Activated T-helper 1 cell treated with Interleukin-2 at 50 U/mL for 16 hours (primary cell): Measurements from ENCODE around the gene THAP9.
"Not testable (repeated sequence)": the region's sequence is repeated elsewhere in the genome, so short reads cannot be mapped to it uniquely, and the experiment has no call there.

ENCODE experiments used
- DNase-seq: peaks from one replicate; pipeline ENCODE4 v3.0.0-alpha.2; 2020; ENCODE audit warnings: low read depth

THAP9 gene

DNA sequence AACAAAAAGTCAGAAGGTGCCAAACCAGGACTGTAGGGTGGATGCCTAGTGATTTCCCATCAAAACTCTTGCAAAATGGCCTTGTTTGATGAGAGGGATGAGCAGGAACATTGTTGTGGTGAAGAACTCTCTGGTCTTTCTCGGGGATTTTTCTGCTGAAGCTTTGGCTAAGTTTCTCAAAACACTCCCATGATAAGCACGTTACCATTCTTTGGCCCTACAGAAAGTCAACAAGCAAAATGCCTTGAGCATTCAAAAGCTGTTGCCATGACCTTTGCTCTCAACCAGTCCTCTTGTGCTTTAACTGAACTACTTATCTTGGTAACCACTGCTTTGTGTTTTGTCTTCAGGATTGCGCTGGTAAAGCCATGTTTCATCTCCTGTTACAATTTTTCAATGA, 6.6 kb upstream of the THAP9 start:
- DNase-seq: no peak

DNA sequence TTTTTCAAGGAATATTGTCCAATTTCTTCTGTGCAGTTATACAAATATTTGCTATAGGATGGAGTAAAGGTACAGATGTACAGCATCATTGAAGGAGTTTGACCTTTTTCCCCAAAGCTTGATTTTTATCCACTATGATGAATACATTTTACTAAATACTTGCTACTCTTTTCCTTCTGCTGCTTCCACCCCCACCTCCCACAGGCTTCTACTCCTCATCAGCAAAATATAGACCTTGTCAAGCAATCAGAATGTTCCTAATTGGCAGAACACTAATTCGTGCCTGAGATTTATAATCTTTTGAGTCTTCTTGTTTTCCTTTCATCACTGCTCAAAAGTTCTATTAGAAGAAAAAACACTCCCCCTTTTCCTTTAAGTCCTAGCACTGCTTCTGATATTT, 3.8 kb upstream of the THAP9 start:
- DNase-seq: no peak

DNA sequence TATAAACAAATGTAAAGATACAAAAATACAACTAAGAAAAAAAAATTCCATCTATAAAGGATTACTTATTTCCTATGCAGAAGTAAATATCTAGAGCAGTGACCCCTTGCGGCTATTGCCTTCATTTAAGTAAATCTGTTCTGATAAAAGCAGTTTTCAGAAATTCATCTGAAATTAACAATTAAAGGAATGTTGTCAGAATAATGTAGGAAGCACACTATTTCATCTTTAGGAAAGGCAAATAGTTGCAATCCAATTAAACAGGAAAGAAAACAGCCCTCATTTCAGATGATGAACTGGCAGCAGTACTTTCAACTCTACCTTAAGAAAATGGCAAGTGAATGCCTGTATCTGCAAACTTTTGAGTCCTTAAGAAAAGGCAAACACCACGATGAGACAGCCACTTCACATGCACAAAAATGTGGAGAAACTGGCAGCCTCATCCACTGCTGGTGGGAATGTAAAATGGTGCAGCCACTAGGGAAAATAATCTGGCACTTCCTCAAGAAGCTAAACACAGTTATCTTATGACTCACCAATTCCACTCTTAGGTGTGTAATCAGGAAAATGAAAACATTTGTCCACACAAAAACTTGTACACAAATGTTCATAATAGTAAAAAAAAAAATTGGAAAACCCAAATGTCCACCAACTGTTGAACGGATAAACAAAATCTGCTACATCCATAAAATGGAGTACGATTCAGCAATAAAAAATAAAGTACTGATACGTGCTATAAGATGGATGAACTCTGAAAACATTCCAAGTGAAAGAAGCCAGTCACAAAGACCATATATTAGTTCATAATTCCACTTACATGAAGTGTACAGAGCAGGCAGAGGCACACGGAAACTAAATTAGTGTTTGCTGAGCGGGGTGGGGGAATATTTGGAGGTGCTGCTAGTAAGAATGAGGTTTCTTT, 2.0 kb upstream of the THAP9 start:
- DNase-seq: no peak

DNA sequence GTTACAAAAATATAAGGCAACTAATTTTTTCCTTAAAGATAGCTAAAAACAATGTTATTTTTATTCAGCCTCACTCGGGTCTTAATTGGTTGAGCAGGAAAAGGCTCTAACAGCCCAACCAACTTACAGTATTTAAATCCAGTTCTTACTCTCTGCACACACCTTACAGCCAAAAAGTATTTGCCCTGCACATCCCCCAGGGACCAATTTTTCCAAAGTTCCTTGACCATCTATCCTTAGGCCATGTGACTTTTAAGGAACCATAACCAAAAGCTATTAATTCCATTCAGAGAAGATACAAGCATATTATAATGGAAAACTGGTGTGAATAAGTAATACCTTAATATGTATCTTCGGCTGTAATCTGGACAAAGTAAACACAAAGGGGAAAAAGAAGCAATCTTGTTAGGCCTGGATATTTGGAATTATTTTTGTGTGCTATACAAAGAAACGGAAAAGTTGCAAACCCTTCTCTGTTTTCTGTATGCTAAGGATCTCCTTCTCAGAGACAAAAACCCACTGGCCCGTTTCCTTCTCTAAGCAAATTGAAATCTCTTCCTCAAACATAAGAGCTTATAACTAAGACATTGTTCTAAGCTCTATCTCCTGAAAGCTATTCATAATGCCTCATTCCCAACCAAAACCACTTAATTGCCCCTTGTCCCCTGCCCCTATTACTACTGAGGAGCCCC, 1.0 kb upstream of the THAP9 start:
- no peak for DNase-seq

DNA sequence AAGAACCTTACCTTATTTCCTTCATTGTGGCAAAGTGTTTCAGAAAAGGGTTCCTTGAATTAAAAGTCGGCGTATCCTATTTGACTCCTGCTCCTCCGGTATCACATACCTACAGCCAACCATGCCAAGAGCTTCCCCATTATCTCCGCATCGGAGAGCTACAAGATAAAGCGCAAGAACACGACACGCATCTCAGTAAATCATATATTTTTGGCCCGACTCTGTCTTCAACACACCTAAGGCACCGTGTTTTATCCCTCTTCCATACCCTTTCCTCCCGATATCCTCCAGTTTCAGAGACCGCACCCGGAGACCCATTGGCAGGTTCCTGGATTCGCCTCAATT, 497 bp upstream of the THAP9 start:
- DNase-seq: no peak

DNA sequence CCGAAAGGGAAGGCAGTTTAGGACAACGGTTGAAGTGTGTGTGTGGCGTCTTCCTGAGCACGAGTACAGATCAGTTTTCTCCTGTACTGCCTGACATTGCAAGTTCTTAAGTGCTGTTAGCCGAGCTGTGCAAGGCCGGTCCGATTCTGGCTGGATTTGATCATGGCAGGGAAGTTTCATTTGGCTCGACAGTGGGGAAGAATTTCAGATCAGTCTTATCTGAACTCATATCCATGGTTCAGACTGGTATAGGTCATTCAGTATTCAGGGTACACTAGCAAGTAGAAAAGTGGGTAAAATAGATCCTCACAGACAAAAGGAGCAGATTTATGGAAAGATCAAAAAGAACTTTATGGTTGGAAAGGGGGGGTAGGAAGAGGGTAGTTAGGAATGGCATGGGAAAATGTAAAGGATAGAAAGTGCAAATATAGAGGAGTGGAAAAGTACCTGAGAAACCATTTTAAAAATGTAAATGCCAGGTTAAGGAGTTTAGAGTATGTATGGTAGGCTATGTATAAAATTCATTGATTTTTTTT, 716 bp downstream of the THAP9 start:
- DNase-seq: no peak

DNA sequence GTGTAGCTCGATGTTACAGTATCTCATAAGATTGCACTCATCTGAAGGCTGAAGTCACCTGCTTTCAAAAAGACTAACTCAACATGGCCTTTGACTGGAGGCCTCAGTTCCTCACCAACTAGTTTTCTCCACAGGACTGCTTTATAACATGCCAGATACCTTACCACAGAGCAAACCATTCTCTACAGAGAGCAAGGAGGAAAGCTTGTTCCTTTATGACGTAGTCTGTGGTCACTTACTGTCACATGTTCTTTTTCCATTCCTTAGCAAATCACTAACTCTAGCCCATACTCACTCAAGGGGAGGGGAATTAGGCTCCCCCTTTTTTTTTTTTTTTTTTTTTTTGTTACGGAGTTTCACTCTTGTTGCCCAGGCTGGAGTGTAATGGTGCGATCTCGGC, 3.2 kb downstream of the THAP9 start:
- no peak for DNase-seq

DNA sequence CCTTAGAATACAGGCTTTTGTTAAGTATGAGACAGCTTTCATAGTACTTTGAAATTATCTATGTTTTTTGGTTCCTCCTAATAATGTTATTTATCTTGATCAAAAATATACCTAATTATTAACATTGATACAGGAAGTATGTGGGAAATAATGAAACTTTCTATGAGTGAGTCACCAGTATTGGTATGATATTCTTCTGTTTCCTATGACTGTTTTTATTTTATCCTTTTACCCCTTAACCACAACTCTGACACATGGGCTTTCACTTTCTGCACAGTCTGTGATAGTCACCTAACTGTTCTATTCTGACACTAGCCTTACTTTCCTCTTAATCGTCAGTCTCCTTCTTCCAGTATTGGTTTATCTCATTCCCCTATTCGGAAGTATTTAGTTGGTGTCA, 4.7 kb downstream of the THAP9 start:
- DNase-seq: no peak

DNA sequence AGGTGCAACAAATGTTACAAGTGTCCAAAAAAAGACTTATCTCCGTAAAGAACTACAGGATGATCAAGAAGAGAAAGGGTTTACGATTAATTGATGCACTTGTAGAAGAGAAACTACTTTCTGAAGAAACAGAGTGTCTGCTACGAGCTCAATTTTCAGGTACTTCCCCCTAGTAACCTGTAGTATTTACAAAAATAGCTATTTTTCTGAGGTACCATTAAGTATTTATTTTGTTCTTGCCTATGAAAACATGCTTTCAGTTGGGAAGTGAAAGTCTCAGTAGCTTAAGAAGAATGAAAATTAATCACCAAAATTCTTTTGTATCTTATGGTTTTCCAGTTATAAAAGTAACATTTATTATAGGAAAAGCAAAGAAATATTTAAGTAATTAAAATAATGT, 5.9 kb downstream of the THAP9 start:
- DNase-seq: no peak

DNA sequence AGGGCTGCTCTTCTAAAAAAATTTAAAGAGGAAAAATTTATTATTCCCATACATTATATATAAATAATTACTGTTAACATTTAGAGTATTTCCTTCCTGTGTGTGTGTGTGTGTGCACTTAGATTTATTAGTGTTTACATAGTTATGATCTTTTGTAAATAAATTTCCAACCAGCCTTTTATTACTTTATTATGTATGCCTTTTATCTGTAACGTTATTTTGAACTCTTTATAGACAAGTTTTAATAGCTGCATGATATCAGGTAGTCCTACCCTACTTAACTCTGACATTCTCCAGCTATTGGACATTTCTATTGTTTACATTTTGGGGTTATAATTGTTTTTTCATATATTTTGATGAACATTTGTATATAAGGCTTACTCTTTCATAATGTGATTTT, 8.8 kb downstream of the THAP9 start:
- DNase-seq: no peak

DNA sequence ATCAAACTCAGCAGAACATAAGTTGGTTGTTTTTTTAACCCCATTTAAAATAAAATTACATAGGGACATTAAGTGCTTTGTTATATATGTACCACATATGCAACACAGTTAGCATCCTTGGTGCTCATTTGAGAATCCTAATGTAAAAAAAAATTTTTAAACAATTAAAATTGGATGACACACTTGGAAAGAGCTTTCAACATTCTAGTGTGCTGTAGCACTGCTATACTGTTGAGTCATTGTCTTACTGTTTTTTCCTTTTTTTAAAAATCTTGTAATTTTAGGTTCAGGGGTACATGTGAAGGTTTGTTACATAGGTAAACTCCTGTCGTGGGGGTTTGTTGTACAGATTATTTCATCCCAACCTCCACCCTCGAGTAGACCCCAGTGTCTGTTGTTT, 12.8 kb downstream of the THAP9 start:
- DNase-seq: no peak

DNA sequence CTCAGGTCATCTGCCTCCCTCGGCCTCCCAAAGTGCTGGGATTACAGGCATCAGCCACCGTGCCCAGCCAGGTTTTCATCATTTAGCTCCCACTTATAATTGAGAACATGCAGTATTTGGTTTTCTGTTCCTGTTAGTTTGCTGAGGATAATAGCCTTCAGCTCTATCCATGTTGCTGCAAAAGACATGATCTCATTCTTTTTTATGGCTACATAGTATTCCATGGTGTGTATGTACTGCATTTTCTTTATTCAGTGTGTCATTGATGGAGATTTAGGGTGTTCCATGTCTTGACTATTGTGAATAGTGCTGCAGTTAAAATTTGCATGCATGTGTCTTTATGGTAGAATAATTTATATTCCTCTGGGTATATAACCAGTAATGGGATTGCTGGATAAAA, 13.4 kb downstream of the THAP9 start:
- not testable (repeated sequence) for DNase-seq

DNA sequence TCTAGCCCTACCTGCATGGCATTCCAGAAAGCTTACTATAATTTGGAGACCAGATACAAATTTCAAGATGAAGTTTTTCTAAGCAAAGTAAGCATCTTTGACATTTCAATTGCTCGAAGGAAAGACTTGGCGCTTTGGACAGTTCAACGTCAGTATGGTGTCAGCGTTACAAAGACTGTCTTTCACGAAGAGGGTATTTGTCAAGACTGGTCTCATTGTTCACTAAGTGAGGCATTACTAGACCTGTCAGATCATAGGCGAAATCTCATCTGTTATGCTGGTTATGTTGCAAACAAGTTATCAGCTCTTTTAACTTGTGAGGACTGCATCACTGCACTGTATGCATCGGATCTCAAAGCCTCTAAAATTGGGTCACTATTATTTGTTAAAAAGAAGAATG, 17.6 kb downstream of the THAP9 start:
- no peak for DNase-seq

DNA sequence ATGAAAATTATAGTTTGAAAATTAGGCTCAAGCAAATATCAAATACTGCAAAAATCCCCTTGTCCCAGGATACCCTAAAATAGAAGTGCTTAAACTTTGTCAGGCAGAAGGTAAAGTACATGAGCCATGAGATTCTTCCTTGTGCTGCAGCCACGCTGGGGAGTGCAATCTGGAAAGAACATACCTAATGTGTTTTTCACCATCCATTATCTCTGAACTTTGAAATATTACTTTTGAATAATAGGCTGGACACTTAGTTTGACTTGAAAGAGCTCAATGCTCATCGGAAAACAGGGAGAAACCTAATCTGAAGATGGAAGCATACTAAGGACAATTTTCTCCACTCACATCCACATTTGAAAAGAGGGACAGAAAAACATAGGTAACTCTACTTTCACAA, 18.9 kb downstream of the THAP9 start:
- no peak for DNase-seq

DNA sequence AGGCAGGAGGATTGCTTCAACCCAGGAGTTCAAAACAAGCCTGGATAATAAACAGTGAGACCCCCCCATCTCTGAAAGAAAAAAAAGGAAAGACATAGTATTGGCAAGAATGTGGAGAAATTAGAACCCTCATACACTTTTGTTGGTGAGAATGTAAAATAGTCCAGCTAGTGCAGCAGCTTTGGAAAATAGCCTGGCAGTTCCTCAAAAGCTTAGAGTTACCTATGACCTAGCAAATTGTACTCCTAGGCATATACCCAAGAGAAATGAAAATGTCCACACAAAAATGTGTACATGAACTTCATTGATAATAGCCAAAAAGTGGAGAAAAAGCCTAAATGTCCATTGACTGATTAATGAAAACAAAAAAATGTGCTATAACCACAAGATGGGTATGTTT, 21.3 kb downstream of the THAP9 start:
- no peak for DNase-seq

DNA sequence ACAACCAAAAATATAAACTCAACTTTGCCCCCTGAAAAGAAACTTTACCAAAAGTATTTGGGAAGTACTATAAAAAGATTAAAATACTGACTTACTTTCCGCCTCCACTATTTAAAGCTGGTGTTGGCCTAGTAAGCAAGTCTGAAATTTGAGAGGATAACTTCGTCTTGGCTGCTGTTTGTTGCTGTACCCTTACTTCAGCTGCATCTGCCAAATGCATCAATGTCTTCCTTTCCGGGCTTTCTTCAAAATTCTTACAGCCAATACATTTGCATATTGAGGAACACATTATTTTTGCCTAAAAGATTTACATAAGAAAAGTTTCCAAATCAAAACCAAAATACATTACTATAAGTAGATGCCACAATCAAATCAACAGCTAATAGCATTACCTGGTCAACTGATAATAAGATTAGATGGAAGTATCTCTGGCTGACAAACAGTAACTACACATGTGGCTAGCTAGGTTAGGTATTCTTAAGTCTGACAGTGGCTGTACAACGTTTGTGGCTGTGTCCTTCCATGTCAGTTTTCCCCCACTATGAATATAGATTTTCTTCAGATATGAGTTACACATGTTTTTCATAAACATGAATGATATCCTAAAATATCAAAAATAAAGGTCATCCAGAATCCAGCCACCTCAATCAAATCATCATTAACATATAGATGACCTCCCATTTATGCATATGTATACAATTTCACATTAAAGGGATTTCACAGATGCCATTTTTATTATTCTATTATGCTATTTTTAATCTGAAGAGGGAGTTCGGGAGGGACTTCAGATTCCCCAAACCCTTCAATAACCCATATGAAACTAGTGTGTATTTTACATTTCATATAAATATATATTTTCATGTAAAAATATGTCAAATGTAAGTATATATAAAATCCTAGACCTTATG, 30.6 kb downstream of the THAP9 start:
- no peak for DNase-seq

DNA sequence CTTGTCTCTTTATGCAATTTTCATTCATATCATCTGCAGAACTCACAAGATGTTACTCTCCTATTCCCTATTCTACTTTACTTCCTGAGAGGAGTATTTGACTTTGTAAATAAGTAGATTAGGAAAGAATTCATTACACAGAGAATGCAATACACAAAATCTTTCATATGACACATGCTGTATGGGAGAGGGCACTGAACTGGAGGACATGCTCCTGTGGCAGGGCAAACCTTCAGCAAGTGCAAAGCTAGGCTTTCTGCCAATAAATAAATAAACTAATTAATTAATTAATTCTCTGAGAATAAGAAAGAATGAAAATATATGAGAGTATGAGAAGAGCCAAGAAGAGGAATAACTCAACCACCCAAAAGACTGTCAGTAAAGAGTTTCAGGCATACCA, 33.9 kb downstream of the THAP9 start:
- no peak for DNase-seq

DNA sequence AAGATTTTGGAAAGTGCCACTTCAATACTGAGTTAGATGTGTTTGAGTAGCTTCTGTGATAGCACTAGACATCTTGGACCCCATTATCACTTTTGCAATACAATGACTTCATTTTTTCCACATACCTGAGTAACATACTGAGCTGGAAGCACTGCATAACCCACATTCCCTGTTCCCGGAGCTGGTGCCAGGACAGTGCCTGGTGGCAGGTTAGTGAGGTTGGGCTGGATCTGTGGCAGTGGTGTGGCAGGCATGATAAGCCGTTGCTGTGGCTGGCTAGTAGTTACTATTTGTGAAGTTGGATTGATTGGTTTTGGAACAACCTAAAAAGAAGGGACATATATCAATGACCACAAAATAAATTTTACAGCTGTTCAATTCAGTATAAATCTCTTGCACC, 38.9 kb downstream of the THAP9 start:
- no peak for DNase-seq

DNA sequence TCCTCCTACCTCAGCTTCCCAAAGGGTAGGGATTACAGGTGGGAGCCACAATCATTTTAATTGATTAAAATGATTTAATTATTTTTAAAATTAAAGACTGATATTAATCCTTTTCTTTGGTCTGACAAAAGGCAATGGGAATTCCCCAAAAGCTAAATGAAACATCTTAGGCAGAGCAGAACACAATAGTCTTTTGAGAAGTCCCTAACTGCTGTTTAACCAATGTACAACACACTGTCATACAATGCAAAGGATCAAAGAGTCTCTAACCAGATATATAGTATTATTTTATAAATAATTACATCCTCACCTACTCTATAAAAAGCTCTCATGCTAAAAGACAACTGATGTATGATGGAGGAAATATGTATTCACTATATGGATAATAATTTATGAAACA, 47.0 kb downstream of the THAP9 start:
- no peak for DNase-seq

DNA sequence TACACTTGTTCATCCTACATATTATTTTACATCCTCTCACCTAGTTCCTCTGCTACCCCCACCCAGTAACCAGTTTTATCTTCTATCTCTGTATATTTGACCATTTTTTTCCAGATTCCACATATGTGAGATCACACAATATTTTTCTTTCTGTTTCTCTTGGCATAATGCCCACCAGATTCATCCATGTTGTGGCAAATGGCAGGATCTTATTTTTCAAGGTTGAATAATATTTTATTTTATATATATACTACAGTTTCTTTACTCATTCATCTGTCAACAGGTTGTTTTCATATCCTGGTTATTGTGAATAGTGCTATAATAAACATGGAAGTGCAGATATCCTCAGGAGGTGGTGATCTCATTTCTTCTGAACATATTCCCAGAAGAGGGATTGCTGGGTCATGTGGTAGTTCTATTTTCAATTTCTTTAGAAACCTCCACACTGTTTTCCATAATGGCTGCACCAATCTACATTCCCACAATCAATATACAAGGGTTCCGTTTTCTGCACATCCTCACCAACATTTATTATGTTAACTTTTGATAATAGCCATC, 48.2 kb downstream of the THAP9 start:
- no peak for DNase-seq

DNA sequence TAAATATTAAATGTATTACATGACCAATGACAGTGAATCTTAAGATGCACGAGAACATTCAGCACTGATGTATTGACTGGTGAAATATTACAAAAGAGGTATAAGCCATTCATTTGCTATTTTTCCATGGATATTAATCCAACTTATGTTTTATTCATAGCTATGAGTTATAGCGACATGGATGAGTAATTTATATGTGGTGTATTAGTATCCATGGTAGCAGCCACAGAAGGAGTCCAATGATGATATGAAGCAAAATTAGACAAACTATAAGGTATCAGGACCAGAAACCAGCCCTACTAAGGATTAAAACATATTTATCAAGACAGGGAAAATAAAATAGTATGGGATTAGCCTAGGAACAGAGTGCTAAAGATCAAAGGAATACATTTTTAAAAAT, 50.7 kb downstream of the THAP9 start:
- DNase-seq: no peak

DNA sequence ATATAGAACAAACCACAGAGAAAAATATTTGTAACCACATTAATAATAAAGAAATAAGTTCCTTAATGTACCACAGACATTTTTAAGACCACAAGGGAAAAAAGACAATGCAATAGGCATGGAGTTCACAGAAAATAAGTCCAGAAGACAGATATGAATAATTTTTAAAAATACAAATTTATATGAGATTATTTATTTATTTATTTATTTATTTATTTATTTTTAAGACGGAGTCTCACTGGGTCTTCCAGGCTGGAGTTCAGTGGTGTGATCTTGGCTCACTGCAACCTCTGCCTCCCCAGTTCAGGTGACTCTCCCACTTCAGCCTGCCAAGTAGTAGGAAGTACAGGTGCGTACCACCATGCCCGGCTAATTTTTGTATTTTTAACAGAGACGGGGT, 53.7 kb downstream of the THAP9 start:
- DNase-seq: no peak
